ENCODE results near the gene DCLK2. TPM values are rescaled to one million over a fixed set of nuclear protein-coding genes. Genes with fewer than 3 reads are reported as not detected.
"Not testable (repeated sequence)": the region's sequence is repeated elsewhere in the genome, so short reads cannot be mapped to it uniquely, and the experiment has no call there.

Gene DCLK2
- total and polyA plus RNA-seq, 2 of the 8 experiments (the other 6 are each of a cell fraction or from before 2014, with no cell fraction given) = 0.32 to 0.37 TPM

GRCh38 chr4:150162020-150162419 is 83.8 kb downstream of the DCLK2 start:
- H2AK5ac ChIP-seq (ENCODE audit: low read depth, low read length); H3K9me3 ChIP-seq (ENCODE audit: insufficient read depth in 2 of 2, low read depth in 1 of 2, low read length in 1 of 2); H3K4ac ChIP-seq (replicated peaks; ENCODE audit: insufficient read length, low read depth, low read length); DNase-seq (ENCODE audit: low read depth in 1 of 2, low spot score in 2 of 2); H2BK12ac ChIP-seq (ENCODE audit: low read depth, low read length); H3K23ac ChIP-seq (ENCODE audit: insufficient read length); H2BK20ac ChIP-seq (ENCODE audit: low read length); H2AFZ ChIP-seq (ENCODE audit: low read length); H3K79me2 ChIP-seq (ENCODE audit: control insufficient read depth in 1 of 2, insufficient read depth in 2 of 2, low read length in 2 of 2); H3K4me3 ChIP-seq (ENCODE audit: extremely low read depth in 1 of 4, insufficient read depth in 2 of 4, low read depth in 3 of 4, low read length in 4 of 4); H3K4me2 ChIP-seq (ENCODE audit: insufficient read depth in 1 of 2, low read depth in 2 of 2, low read length in 2 of 2); H2BK5ac ChIP-seq (ENCODE audit: low read depth, low read length); H3K14ac ChIP-seq (ENCODE audit: insufficient read length); H3K9ac ChIP-seq (replicated peaks in 1 of 4; ENCODE audit: extremely low read depth in 1 of 4, low read depth in 3 of 4, low read length in 3 of 4); H2BK120ac ChIP-seq (replicated peaks; ENCODE audit: low read depth, low read length); H3K56ac ChIP-seq (replicated peaks; ENCODE audit: insufficient read length, low read depth, low read length); H3K27me3 ChIP-seq (replicated peaks in 1 of 4; ENCODE audit: control insufficient read depth in 3 of 4, extremely low read depth in 1 of 4, insufficient read depth in 3 of 4, low read length in 3 of 4); H3K79me1 ChIP-seq (ENCODE audit: low read depth, low read length); H3K23me2 ChIP-seq (ENCODE audit: low read depth, low read length); H3K18ac ChIP-seq (ENCODE audit: extremely low read depth, low read length); H4K5ac ChIP-seq (ENCODE audit: insufficient read length, low read depth, low read length); FAIRE-seq; H4K20me1 ChIP-seq (replicated peaks in 1 of 2; ENCODE audit: control insufficient read depth in 1 of 2, insufficient read depth in 2 of 2, low read length in 2 of 2); POLR2A ChIA-PET (ENCODE audit: partially characterized antibody); H4K8ac ChIP-seq (ENCODE audit: extremely low read depth, insufficient read depth, low read length); H3K4me1 ChIP-seq (replicated peaks in 1 of 4; ENCODE audit: control insufficient read depth in 3 of 4, insufficient read depth in 4 of 4, low read length in 3 of 4); H3K36me3 ChIP-seq (ENCODE audit: control insufficient read depth in 2 of 4, insufficient read depth in 4 of 4, low read length in 3 of 4); H2BK15ac ChIP-seq (ENCODE audit: low read length); H4K91ac ChIP-seq (replicated peaks; ENCODE audit: insufficient read length, low read length); H3K27ac ChIP-seq (ENCODE audit: low read depth, low read length): not testable (repeated sequence)
- WGBS, 2 experiments (ENCODE audit: extremely low coverage in 1 of 2, insufficient coverage in 1 of 2, insufficient read length in 1 of 2, insufficient replicate concordance in 2 of 2, low coverage in 1 of 2, low lambda C conversion rate in 2 of 2, missing lambda C conversion rate in 1 of 2) = 97% methylated on average over 2 of the region's 2 CpGs; no CpG with 5 or more reads in 1 of the 2 experiments
- CTCF ChIA-PET (ENCODE audit: partially characterized antibody) = interaction anchor here (0.8 kb wide), 1 partner anchor 14 kb away, joined by 3 read pairs; no protein-coding TSS in a partner anchor
